OCI-M2 (cell line): ENCODE data around the gene PPP1R7.
A peak's percentile ranks its signal among the peaks of the same experiment; 100 is the strongest.

Experiments
- DNase-seq: peaks from one replicate; lab custom pipeline; 2025; ENCODE audit not compliant: unreplicated experiment; lab: John Stamatoyannopoulos, UW

PPP1R7 gene

GRCh38 chr2:241138471-241138870 is 11.8 kb upstream of the PPP1R7 start:
- DNase-seq: no peak

GRCh38 chr2:241139531-241140444 is 10.5 kb upstream of the PPP1R7 start:
- DNase-seq: no peak

- no peak for DNase-seq
Measured at GRCh38 chr2:241140445-241140840, 9.8 kb upstream of the PPP1R7 start.

GRCh38 chr2:241141214-241141770 is 9.0 kb upstream of the PPP1R7 start:
- DNase-seq: no peak

GRCh38 chr2:241142063-241142462 is 8.2 kb upstream of the PPP1R7 start:
- DNase-seq: no peak

- no peak for DNase-seq
Measured at GRCh38 chr2:241142593-241142992, 7.7 kb upstream of the PPP1R7 start.

GRCh38 chr2:241146286-241146685 is 4.0 kb upstream of the PPP1R7 start:
- DNase-seq: no peak

- no peak for DNase-seq
Measured at GRCh38 chr2:241147336-241147735, 2.9 kb upstream of the PPP1R7 start.

- no peak for DNase-seq
Measured at GRCh38 chr2:241148239-241148638, 2.0 kb upstream of the PPP1R7 start.

- peak; percentile 56 for DNase-seq
Measured at GRCh38 chr2:241148891-241149674, 1.2 kb upstream of the PPP1R7 start, which contains the start of gene PASK. PASK (minus strand) TSS chr2:241149472; CDS start chr2:241143032, 6,440 bp downstream.

GRCh38 chr2:241149675-241149924 is 667 bp upstream of the PPP1R7 start:
- DNase-seq: no peak

- DNase-seq: no peak
Measured at GRCh38 chr2:241150660-241151530, 628 bp downstream of the PPP1R7 start.

GRCh38 chr2:241151934-241152660 is 1.8 kb downstream of the PPP1R7 start:
- no peak for DNase-seq

- no peak for DNase-seq
Measured at GRCh38 chr2:241153616-241154015, 3.3 kb downstream of the PPP1R7 start.

GRCh38 chr2:241154915-241155314 is 4.6 kb downstream of the PPP1R7 start:
- DNase-seq: no peak

GRCh38 chr2:241155936-241156335 is 5.7 kb downstream of the PPP1R7 start:
- DNase-seq: no peak

- DNase-seq: no peak
Measured at GRCh38 chr2:241156971-241157441, 6.7 kb downstream of the PPP1R7 start.

GRCh38 chr2:241157841-241158545 is 7.7 kb downstream of the PPP1R7 start:
- DNase-seq: no peak

- DNase-seq: no peak
Measured at GRCh38 chr2:241158546-241158900, 8.3 kb downstream of the PPP1R7 start.

- DNase-seq: no peak
Measured at GRCh38 chr2:241159116-241159515, 8.8 kb downstream of the PPP1R7 start.
